Osteoblast (primary cell): ENCODE data around the gene GSN. TPM values are rescaled to one million over a fixed set of nuclear protein-coding genes. Genes with fewer than 3 reads are reported as not detected.
A peak's percentile ranks its signal among the peaks of the same experiment; 100 is the strongest.

Source experiments
- DNase-seq: peaks from one replicate; pipeline ENCODE4 v3.0.0; 2011; ENCODE audit warnings: low spot score, mixed read lengths; ENCODE audit not compliant: insufficient read length; ENCODE audit errors: missing footprints
- H2AFZ ChIP-seq: 2 replicates; pipeline ENCODE4 v1.6.0; 2011; ENCODE audit warnings: mild to moderate bottlenecking, low read length
- H3K27ac ChIP-seq: 2 replicates; pipeline ENCODE4 v1.5.1; 2011; ENCODE audit warnings: mild to moderate bottlenecking, low read depth, low read length, moderate library complexity
- H3K27me3 ChIP-seq: 2 replicates; pipeline ENCODE4 v1.6.0; 2012; ENCODE audit warnings: mild to moderate bottlenecking, control low read depth, inconsistent platforms, low read length, moderate library complexity; ENCODE audit not compliant: insufficient read depth
- H3K36me3 ChIP-seq: 2 replicates; pipeline ENCODE4 v1.5.1; 2011; ENCODE audit warnings: mild to moderate bottlenecking, low read length, control low read depth, moderate library complexity; ENCODE audit not compliant: insufficient read depth
- H3K4me1 ChIP-seq: 2 replicates; pipeline ENCODE4 v1.5.1; 2011; ENCODE audit warnings: mild to moderate bottlenecking, low read length, control low read depth, moderate library complexity; ENCODE audit not compliant: insufficient read depth
- H3K4me2 ChIP-seq: 2 replicates; pipeline ENCODE4 v1.6.0; 2011; ENCODE audit warnings: mild to moderate bottlenecking, low read length; ENCODE audit not compliant: insufficient read depth
- H3K4me3 ChIP-seq: fragments of 200-600 bp; sonication (generic); 3 replicates; pipeline ENCODE4 v1.5.1; 2012; ENCODE audit warnings: mild to moderate bottlenecking, low read length, inconsistent platforms; ENCODE audit not compliant: insufficient read depth
- H3K79me2 ChIP-seq: 2 replicates; pipeline ENCODE4 v1.6.0; 2012; ENCODE audit warnings: mild to moderate bottlenecking, low read length, control low read depth, inconsistent platforms; ENCODE audit not compliant: insufficient read depth
- H3K9me3 ChIP-seq: 2 replicates; pipeline ENCODE4 v1.5.1; 2011; ENCODE audit warnings: low read depth, low read length, control low read depth
- H4K20me1 ChIP-seq: 2 replicates; pipeline ENCODE4 v1.6.0; 2012; ENCODE audit warnings: mild to moderate bottlenecking, low read length, control low read depth; ENCODE audit not compliant: insufficient read depth
- CTCF ChIP-seq: IDR thresholded peaks from 2 replicates; pipeline ENCODE4 v1.5.1; 2011; ENCODE audit warnings: mild to moderate bottlenecking, low read depth, low read length, moderate library complexity; ENCODE audit errors: extremely low read depth
- total RNA-seq: library from RNA; depleted of rRNA; stranded (reverse); fragments of >200 nt; gene quantifications from 2 replicates; pipeline ENCODE4 v1.2.3, GENCODE V29; 2012

The GSN gene
- total RNA-seq, 1 donor: 372 TPM

GRCh38 chr9:121333950-121334773 lies 66.2 kb downstream of the GSN start:
- peak; percentile 65 for DNase-seq
- H3K4me2 ChIP-seq: peak overlapping the region; percentile 13
- peaks cover under 1% of the 10 kb centered on the region for H4K20me1 ChIP-seq
- H2AFZ ChIP-seq: no peak overlapping the region
- H3K27ac ChIP-seq: peak overlapping the region; percentile 62
- H3K79me2 ChIP-seq: no peaks in the 10 kb centered on the region
- no peak overlapping the region for H3K4me3 ChIP-seq
- H3K27me3 ChIP-seq: no peaks in the 10 kb centered on the region
- TF ChIP-seq CTCF: no peak
- peaks cover 27% of the 10 kb centered on the region for H3K4me1 ChIP-seq
- H3K36me3 ChIP-seq: peaks cover 71% of the 10 kb centered on the region
- no peaks in the 10 kb centered on the region for H3K9me3 ChIP-seq

GRCh38 chr9:121336665-121337064 lies 68.7 kb downstream of the GSN start:
- Histone ChIP-seq H3K79me2 (no peaks in the 10 kb centered on the region), H3K4me1 (peaks cover 23% of the 10 kb centered on the region), H3K9me3 (no peaks in the 10 kb centered on the region), H3K27me3 (no peaks in the 10 kb centered on the region), H4K20me1 (no peaks in the 10 kb centered on the region), H3K27ac (no peak overlapping the region), H3K4me2 (no peak overlapping the region), H3K36me3 (peaks cover 66% of the 10 kb centered on the region), H3K4me3 (no peak overlapping the region), H2AFZ (no peak overlapping the region)
- DNase-seq: no peak
- no peak for TF ChIP-seq CTCF

GRCh38 chr9:121339437-121339836 lies 71.5 kb downstream of the GSN start:
- H3K4me2 ChIP-seq: no peak overlapping the region
- H4K20me1 ChIP-seq: no peaks in the 10 kb centered on the region
- H3K79me2 ChIP-seq: no peaks in the 10 kb centered on the region
- no peaks in the 10 kb centered on the region for H3K27me3 ChIP-seq
- H3K27ac ChIP-seq: no peak overlapping the region
- no peak for TF ChIP-seq CTCF
- no peak overlapping the region for H3K4me3 ChIP-seq
- H3K4me1 ChIP-seq: peaks cover 10% of the 10 kb centered on the region
- H3K9me3 ChIP-seq: no peaks in the 10 kb centered on the region
- no peak for DNase-seq
- no peak overlapping the region for H2AFZ ChIP-seq
- peaks cover 55% of the 10 kb centered on the region for H3K36me3 ChIP-seq

GRCh38 chr9:121340676-121341392 lies 72.9 kb downstream of the GSN start:
- no peak for TF ChIP-seq CTCF
- peaks cover 57% of the 10 kb centered on the region for H3K36me3 ChIP-seq
- no peaks in the 10 kb centered on the region for H3K4me1 ChIP-seq
- no peak overlapping the region for H3K4me3 ChIP-seq
- no peak overlapping the region for H3K27ac ChIP-seq
- no peaks in the 10 kb centered on the region for H3K27me3 ChIP-seq
- no peaks in the 10 kb centered on the region for H3K79me2 ChIP-seq
- DNase-seq: no peak
- H2AFZ ChIP-seq: no peak overlapping the region
- H3K4me2 ChIP-seq: no peak overlapping the region
- H3K9me3 ChIP-seq: no peaks in the 10 kb centered on the region
- H4K20me1 ChIP-seq: no peaks in the 10 kb centered on the region
